ENCODE results near the gene WWOX.

The WWOX gene

GRCh38 chr16:78225919-78226318 lies 126.5 kb downstream of the WWOX start:
- DNase-seq (ENCODE audit: low read depth in 2 of 2) = no peak

GRCh38 chr16:78227855-78228254 lies 128.4 kb downstream of the WWOX start:
- DNase-seq (ENCODE audit: low read depth in 2 of 2) = no peak

GRCh38 chr16:78228704-78229103 lies 129.2 kb downstream of the WWOX start:
- no peak for DNase-seq (ENCODE audit: low read depth in 2 of 2)

GRCh38 chr16:78230832-78231231 lies 131.4 kb downstream of the WWOX start:
- DNase-seq (ENCODE audit: low read depth in 2 of 2) = no peak

GRCh38 chr16:78235168-78235800 lies 135.8 kb downstream of the WWOX start:
- DNase-seq (ENCODE audit: low read depth in 2 of 2) = peak; percentile 41 to 58

GRCh38 chr16:78235876-78236275 lies 136.4 kb downstream of the WWOX start:
- no peak for DNase-seq (ENCODE audit: low read depth in 2 of 2)

- DNase-seq (ENCODE audit: low read depth in 2 of 2) = no peak
These were observed 138.4 kb downstream of the WWOX start for GRCh38 chr16:78237841-78238240.

GRCh38 chr16:78240459-78241222 lies 141.2 kb downstream of the WWOX start:
- no peak for DNase-seq (ENCODE audit: low read depth in 2 of 2)

- no peak for DNase-seq (ENCODE audit: low read depth in 2 of 2)
These were observed 142.8 kb downstream of the WWOX start for GRCh38 chr16:78242239-78242630.

GRCh38 chr16:78244131-78244895 lies 144.9 kb downstream of the WWOX start:
- no peak for DNase-seq (ENCODE audit: low read depth in 2 of 2)

- DNase-seq (ENCODE audit: low read depth in 2 of 2) = no peak
These were observed 147.1 kb downstream of the WWOX start for GRCh38 chr16:78246559-78246958.

- no peak for DNase-seq (ENCODE audit: low read depth in 2 of 2)
These were observed 149.6 kb downstream of the WWOX start for GRCh38 chr16:78249056-78249455.

- DNase-seq (ENCODE audit: low read depth in 2 of 2) = no peak
These were observed 150.4 kb downstream of the WWOX start for GRCh38 chr16:78249832-78250231.

- no peak for DNase-seq (ENCODE audit: low read depth in 2 of 2)
These were observed 151.7 kb downstream of the WWOX start for GRCh38 chr16:78251115-78251514.

- no peak for DNase-seq (ENCODE audit: low read depth in 2 of 2)
These were observed 153.3 kb downstream of the WWOX start for GRCh38 chr16:78252757-78253156.

GRCh38 chr16:78254841-78255240 lies 155.4 kb downstream of the WWOX start:
- no peak for DNase-seq (ENCODE audit: low read depth in 2 of 2)

GRCh38 chr16:78256686-78257375 lies 157.4 kb downstream of the WWOX start:
- no peak for DNase-seq (ENCODE audit: low read depth in 2 of 2)

- DNase-seq (ENCODE audit: low read depth in 2 of 2) = no peak
These were observed 157.9 kb downstream of the WWOX start for GRCh38 chr16:78257376-78257728.

- no peak for DNase-seq (ENCODE audit: low read depth in 2 of 2)
These were observed 159.1 kb downstream of the WWOX start for GRCh38 chr16:78258375-78259065.

GRCh38 chr16:78259873-78260272 lies 160.4 kb downstream of the WWOX start:
- no peak for DNase-seq (ENCODE audit: low read depth in 2 of 2)

- no peak for DNase-seq (ENCODE audit: low read depth in 2 of 2)
These were observed 165.2 kb downstream of the WWOX start for GRCh38 chr16:78264642-78265041.

- no peak for DNase-seq (ENCODE audit: low read depth in 2 of 2)
These were observed 169.8 kb downstream of the WWOX start for GRCh38 chr16:78269256-78269655.
